ENCODE results near the gene DDRGK1. TPM values are rescaled to one million over a fixed set of nuclear protein-coding genes. Genes with fewer than 3 reads are reported as not detected.
A peak's percentile ranks its signal among the peaks of the same experiment; 100 is the strongest.

The DDRGK1 gene
- total RNA-seq, 1 donor from 2014 or later, result 61.6 TPM

GRCh38 chr20:3213226-3213625 lies 8.7 kb upstream of the DDRGK1 start:
- no peaks in the 10 kb centered on the region for H3K36me3 Mint-ChIP-seq
- no peaks in the 10 kb centered on the region for H3K27me3 Mint-ChIP-seq
- no peak for TF ChIP-seq CTCF (conservative IDR thresholded peaks at IDR 0.05)
- DNase-seq (ENCODE audit: extremely low spot score, unreplicated experiment), result no peak
- H3K4me1 Mint-ChIP-seq (ENCODE audit: unreplicated experiment), result peaks cover 5% of the 10 kb centered on the region
- H3K4me3 Mint-ChIP-seq, result no peak overlapping the region
- no peak overlapping the region for H3K27ac Mint-ChIP-seq
- H3K9me3 Mint-ChIP-seq, result no peaks in the 10 kb centered on the region

GRCh38 chr20:3210346-3210745 lies 5.9 kb upstream of the DDRGK1 start:
- Mint-ChIP-seq H3K9me3 (no peaks in the 10 kb centered on the region), H3K4me3 (peak overlapping the region; percentile 93), H3K27me3 (no peaks in the 10 kb centered on the region), H3K27ac (no peak overlapping the region), H3K36me3 (no peaks in the 10 kb centered on the region), H3K4me1 (ENCODE audit: unreplicated experiment) (peaks cover 5% of the 10 kb centered on the region)
- no peak for DNase-seq (ENCODE audit: extremely low spot score, unreplicated experiment)
- no peak for TF ChIP-seq CTCF (conservative IDR thresholded peaks at IDR 0.05)

- Mint-ChIP-seq H3K27me3 (no peaks in the 10 kb centered on the region), H3K27ac (peak overlapping the region; percentile 89), H3K9me3 (no peaks in the 10 kb centered on the region), H3K4me3 (peak overlapping the region; percentile 93), H3K36me3 (no peaks in the 10 kb centered on the region), H3K4me1 (ENCODE audit: unreplicated experiment) (peaks cover 5% of the 10 kb centered on the region)
- DNase-seq (ENCODE audit: extremely low spot score, unreplicated experiment), result no peak
- TF ChIP-seq CTCF (conservative IDR thresholded peaks at IDR 0.05), result no peak
Observed at GRCh38 chr20:3209946-3210317, 5.5 kb upstream of the DDRGK1 start.

GRCh38 chr20:3209257-3209945 lies 4.9 kb upstream of the DDRGK1 start, which contains the start of gene ITPA:
Gene ITPA, plus strand, starts transcription at chr20:3209498. Its CDS starts 54 bp downstream, at chr20:3209552.
- Mint-ChIP-seq H3K27me3 (no peaks in the 10 kb centered on the region), H3K4me3 (peak within 1 kb of the TSS; percentile 93), H3K4me1 (ENCODE audit: unreplicated experiment) (peaks cover 8% of the 10 kb centered on the region), H3K27ac (peak within 1 kb of the TSS; percentile 89), H3K36me3 (peaks cover 3% of the 10 kb centered on the region), H3K9me3 (no peaks in the 10 kb centered on the region)
- DNase-seq (ENCODE audit: extremely low spot score, unreplicated experiment), result no peak
- TF ChIP-seq CTCF (conservative IDR thresholded peaks at IDR 0.05), result no peak

- Mint-ChIP-seq H3K36me3 (peaks cover 4% of the 10 kb centered on the region), H3K27me3 (no peaks in the 10 kb centered on the region), H3K9me3 (no peaks in the 10 kb centered on the region), H3K27ac (peak overlapping the region; percentile 89), H3K4me3 (peak overlapping the region; percentile 93), H3K4me1 (ENCODE audit: unreplicated experiment) (peaks cover 10% of the 10 kb centered on the region)
- no peak for DNase-seq (ENCODE audit: extremely low spot score, unreplicated experiment)
- TF ChIP-seq CTCF (conservative IDR thresholded peaks at IDR 0.05), result no peak
Observed at GRCh38 chr20:3208786-3209256, 4.3 kb upstream of the DDRGK1 start.

Measured in type B pancreatic cell (in vitro differentiated cells).